ENCODE results near the gene ST6GALNAC5.

ST6GALNAC5 gene

DNA sequence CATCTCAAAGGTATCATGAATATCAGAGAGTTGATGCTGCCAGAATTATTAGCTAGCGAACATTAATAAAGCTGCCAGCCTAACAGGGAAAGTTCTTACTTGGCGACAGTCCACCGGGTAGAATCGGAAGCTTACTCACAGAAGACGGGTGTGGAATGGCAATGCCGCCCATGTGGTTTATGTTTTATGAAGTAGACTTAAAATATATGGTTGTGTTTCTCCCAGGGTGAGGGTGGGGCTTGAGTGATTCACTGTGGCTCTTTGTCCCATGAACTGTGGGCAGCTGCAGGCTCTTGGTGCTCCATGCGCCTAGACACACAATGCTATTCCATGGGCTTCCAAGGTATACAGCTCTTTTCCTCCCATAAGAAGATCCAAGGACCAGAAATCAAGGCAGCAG, 189.2 kb downstream of the ST6GALNAC5 start:
- FAIRE-seq: no peak

- no peak for FAIRE-seq
Observed at GRCh38 chr1:77057994-77058585, 190.8 kb downstream of the ST6GALNAC5 start.

DNA sequence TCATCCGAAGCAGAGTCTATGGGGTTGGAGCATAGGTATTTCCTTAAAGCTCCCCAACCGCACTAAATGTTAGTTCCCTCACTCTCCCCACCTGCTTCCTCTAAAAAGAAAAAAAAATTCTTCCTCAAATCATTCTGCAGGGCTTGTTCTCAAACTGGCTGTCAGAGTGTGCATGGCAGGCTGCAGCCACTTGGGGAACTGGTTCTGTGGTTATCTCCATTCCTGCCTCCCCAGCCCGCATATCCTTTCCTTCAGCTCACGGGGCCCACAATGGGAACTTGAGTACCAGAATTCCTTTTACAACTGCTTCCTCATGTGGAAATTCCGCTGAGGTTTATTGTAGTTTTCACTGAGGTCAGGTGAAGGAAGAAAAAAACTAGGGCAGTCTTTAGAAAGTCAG, 192.7 kb downstream of the ST6GALNAC5 start:
- FAIRE-seq: no peak

- no peak for FAIRE-seq
Observed at GRCh38 chr1:77061162-77061561, 193.9 kb downstream of the ST6GALNAC5 start.

GRCh38 chr1:77063118-77063517, 195.8 kb downstream of the ST6GALNAC5 start:
- FAIRE-seq: no peak

DNA sequence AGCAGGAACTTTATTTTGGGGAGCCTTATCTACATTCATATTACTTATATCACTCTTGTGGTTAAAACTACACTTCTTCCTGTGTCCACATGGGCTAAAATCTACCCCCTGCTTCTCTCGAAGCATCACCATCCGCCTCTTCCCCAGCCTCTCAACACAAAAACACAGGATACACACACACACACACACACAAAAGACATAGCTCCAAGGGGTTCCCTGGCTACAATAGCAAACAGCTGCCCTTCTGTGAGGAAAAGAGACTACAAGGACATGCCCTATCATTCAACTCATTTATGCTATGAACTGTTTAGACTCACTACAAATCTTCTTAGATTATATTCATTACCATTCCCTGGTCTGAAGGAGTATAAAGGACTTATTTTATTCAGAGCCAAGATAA, 197.0 kb downstream of the ST6GALNAC5 start:
- FAIRE-seq: no peak

- peak; percentile 100 for FAIRE-seq
Observed at GRCh38 chr1:77065693-77066342, 198.5 kb downstream of the ST6GALNAC5 start.

DNA sequence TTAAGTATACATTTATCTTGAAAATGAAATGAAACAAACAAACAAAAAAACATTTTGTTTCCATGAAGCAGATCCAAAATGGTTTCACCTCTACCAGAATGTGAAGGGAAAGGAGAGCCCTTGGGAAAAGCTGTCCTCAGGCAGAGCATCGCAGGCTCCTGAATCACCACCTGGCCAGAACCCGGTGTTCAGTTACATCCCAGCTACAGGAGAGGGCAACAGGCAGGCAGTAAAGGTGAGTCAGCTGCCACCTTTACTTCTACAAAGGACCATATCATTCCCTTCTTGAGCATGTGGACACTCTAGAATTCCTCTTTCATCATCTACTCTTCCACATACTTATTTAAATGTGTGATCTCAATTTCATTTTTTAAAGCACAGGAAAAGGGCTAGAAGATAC, 200.7 kb downstream of the ST6GALNAC5 start:
- FAIRE-seq: no peak

GRCh38 chr1:77076759-77077158, 209.5 kb downstream of the ST6GALNAC5 start:
- FAIRE-seq: no peak

GRCh38 chr1:77081834-77082233, 214.6 kb downstream of the ST6GALNAC5 start:
- no peak for FAIRE-seq

GRCh38 chr1:77084457-77084856, 217.2 kb downstream of the ST6GALNAC5 start:
- no peak for FAIRE-seq

GRCh38 chr1:77085109-77085508, 217.8 kb downstream of the ST6GALNAC5 start:
- no peak for FAIRE-seq

DNA sequence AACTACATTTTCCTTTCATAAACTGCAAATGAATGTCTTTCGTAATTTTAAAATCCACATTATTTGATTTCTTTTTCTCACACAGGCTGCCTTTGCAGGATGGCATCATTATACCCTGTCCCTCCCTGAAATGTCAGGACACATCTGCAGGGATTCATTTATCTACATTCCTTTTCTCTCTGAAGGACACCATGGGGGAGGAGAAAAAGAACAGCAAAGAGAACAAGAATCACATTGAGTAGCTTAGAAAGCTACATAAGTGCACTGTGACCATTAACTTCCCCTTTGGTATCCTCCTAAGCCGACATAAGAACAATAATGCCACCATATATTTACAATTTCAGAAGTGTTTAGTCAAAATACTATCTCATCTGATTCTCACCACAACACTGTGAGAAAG, 222.5 kb downstream of the ST6GALNAC5 start:
- FAIRE-seq: no peak

DNA sequence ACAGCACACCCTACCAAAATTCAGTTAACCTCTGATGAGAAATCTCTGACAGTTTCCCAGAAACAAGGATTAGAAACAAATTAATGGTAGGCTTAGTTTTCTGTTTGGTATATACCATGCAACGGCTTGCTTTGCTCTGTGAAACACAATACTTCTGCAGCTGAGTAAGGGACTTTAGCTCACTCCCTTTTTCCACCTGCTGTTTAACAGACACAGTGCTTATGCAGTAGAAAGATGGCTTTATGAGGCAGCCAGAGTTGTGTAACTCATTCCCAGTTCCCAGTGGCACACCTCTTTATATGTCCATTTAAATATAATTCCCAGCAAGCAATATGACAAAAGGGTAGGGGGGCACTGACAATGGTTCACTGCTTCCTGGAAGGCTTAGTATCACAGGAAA, 228.0 kb downstream of the ST6GALNAC5 start:
- peak; percentile 51 for FAIRE-seq

DNA sequence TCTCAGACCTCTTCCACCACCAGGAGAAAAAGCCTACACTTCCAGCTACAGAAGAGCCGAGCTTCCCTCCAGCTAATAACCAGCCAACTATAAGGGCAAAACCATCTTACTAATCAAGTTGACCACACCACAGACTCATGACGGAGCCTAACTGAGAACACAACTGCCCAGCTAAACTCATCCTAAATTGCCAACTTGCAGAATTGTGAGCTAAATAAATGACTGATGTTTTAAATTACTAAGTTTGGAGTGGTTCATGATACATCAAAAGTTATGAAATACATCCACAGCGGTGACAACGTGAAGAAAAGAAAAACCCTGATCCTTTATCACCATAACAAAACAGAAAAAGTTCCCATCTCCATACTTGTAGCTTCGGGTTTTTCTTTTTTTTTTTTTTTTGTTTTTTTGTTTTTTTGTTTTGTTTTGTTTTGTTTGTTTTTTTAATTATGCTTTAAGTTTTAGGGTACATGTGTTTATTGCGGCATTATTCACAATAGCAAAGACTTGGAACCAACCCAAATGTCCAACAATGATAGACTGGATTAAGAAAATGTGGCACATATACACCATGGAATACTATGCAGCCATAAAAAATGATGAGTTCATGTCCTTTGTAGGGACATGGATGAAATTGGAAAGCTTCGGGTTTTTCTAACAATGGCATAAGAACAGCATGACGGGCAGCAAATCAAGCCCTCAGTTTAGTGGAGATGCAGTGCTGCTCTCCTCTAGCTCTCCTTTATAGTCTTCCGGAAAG, 229.4 kb downstream of the ST6GALNAC5 start:
- peak; percentile 13 for FAIRE-seq

- no peak for FAIRE-seq
Observed at GRCh38 chr1:77100875-77101274, 233.6 kb downstream of the ST6GALNAC5 start.

GRCh38 chr1:77103486-77103885, 236.2 kb downstream of the ST6GALNAC5 start:
- no peak for FAIRE-seq

DNA sequence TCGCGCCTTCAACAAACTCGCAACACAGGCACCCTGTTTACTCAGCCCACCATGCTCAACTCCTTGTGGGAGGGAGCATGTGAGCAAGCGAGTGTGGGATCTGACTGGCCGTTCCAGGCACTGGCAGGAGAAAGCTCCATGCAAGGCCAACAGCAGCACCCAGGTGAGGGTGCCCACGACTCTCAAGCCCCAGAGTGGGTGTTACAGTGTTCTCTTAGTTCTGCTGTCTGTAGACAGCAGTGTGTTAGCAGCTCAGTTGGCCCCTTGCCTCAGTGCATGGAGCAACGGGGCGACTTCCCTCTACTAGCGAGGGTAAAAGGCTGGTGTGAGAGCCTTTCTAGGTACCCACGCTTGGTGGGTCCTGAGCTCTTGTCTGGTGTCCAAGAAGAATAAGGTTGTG, 237.4 kb downstream of the ST6GALNAC5 start:
- no peak for FAIRE-seq

Measured in islet of Langerhans (tissue), 1 donor.